Natural killer cell treated with Interleukin-12 subunit alpha and Interleukin-12 subunit beta and Interleukin-15 and Interleukin-18, amount 100 ng/mL, for 72 hours (primary cell): ENCODE data around the gene DUSP15. TPM values are rescaled to one million over a fixed set of nuclear protein-coding genes. Genes with fewer than 3 reads are reported as not detected.

ENCODE experiments used
- ATAC-seq, 2 donors: fragments of 150-1000 bp; cut with Tn5 transposase in 1 of 2; sonication (Bioruptor Pico), chemical (Tn5 transposase) in 1 of 2; 2 replicates each; pipeline ENCODE4 v1.10.0; 2021
- DNase-seq: peaks from one replicate; pipeline ENCODE4 v3.0.0; 2022; ENCODE audit warnings: low spot score
- H3K27ac Mint-ChIP-seq, 2 donors: 1 replicate in 1 of 2; 2 replicates in 1 of 2; pipeline ENCODE4 v1.8.0; 2022; ENCODE audit warnings: mixed read lengths in 2 of 2, mild to moderate bottlenecking in 1 of 2, moderate library complexity in 1 of 2
- H3K27me3 Mint-ChIP-seq, 2 donors: 1 replicate in 1 of 2; 2 replicates in 1 of 2; pipeline ENCODE4 v1.8.0; 2022; ENCODE audit warnings: mixed read lengths in 2 of 2
- H3K36me3 Mint-ChIP-seq: one replicate; pipeline ENCODE4 v1.8.0; 2022; ENCODE audit warnings: mixed read lengths
- H3K4me1 Mint-ChIP-seq, 2 donors: 1 replicate in 1 of 2; 2 replicates in 1 of 2; pipeline ENCODE4 v1.8.0; 2022; ENCODE audit warnings: low read depth in 2 of 2, mixed read lengths in 2 of 2, mild to moderate bottlenecking in 1 of 2
- H3K4me3 Mint-ChIP-seq: one replicate; pipeline ENCODE4 v1.8.0; 2022; ENCODE audit warnings: mixed read lengths
- H3K9me3 Mint-ChIP-seq: 2 replicates; pipeline ENCODE4 v1.8.0; 2022; ENCODE audit warnings: mixed read lengths
- total RNA-seq, 2 donors: library from RNA; stranded (reverse); gene quantifications; one replicate each; pipeline ENCODE4 v1.2.3, GENCODE V29; 2022

DUSP15 gene
- total RNA-seq, 2 donors from 2014 or later, result not detected

GRCh38 chr20:31811198-31811597 lies 59.1 kb downstream of the DUSP15 start:
- Mint-ChIP-seq H3K27ac (no peak overlapping the region), H3K36me3 (no peaks in the 10 kb centered on the region), H3K4me3 (no peak overlapping the region), H3K27me3 (no peaks in the 10 kb centered on the region), H3K9me3 (no peaks in the 10 kb centered on the region), H3K4me1 (no peaks in the 10 kb centered on the region)
- ATAC-seq (no peak), DNase-seq (no peak)

Other genes starting within 250 kb of the DUSP15 start
- gene COX4I2, start 232.6 kb downstream of the DUSP15 start, total RNA-seq, result not detected
- gene BCL2L1, start 147.7 kb downstream of the DUSP15 start, total RNA-seq, result 100 to 1,000 TPM; 140 to 325 TPM
- gene TPX2, start 131.2 kb downstream of the DUSP15 start, total RNA-seq, result 100 to 1,000 TPM in 1 of 2 donors, 10 to 100 TPM in 1; 51.8 to 102 TPM
- gene MYLK2, start 51.2 kb downstream of the DUSP15 start, total RNA-seq, result 1 to 10 TPM in 1 of 2 donors, under 1 TPM in 1; 0.98 to 1.8 TPM
- gene FOXS1, start 24.9 kb downstream of the DUSP15 start, total RNA-seq, result not detected
- gene TTLL9, start 107 bp upstream of the DUSP15 start, total RNA-seq, result not detected
- gene PDRG1, start 81.5 kb upstream of the DUSP15 start, total RNA-seq, result 10 to 100 TPM; 15.6 to 18.7 TPM
- under 1 TPM in 1 of 2 donors, not detected in 1; 0.05 TPM for gene XKR7, start 97.6 kb upstream of the DUSP15 start, total RNA-seq
- not detected for gene CCM2L, start 139.9 kb upstream of the DUSP15 start, total RNA-seq
- under 1 TPM in 1 of 2 donors, not detected in 1; 0.14 TPM for gene HCK, start 181.7 kb upstream of the DUSP15 start, total RNA-seq
- gene TM9SF4, start 239.2 kb upstream of the DUSP15 start, total RNA-seq, result 10 to 100 TPM; 57.9 to 58.1 TPM